HCT116 (cell line): ENCODE measurements around the gene LPAR2. TPM values are rescaled to one million over a fixed set of nuclear protein-coding genes. Genes with fewer than 3 reads are reported as not detected.

Experiments used
- ATAC-seq: fragments of 200-7000 bp; cut with Tn5 transposase; 2 replicates; pipeline ENCODE4 v1.9.1; 2020; ENCODE audit warnings: mild to moderate bottlenecking, moderate library complexity
- BruUV-seq: library from RNA; stranded (reverse); fragments of 400-500 nt; replicated peaks from 2 replicates; lab custom pipeline; 2021; lab: Mats Ljungman, UMichigan
- CTCF ChIA-PET: fragments of 300-600 bp; sonication (Branson Sonifier 250); formaldehyde crosslinking; loops from one replicate; lab custom pipeline; 2021; ENCODE audit warnings: antibody characterized with exemption; lab: Charles Lee
- POLR2A ChIA-PET: fragments of 300-600, 350-600 bp; sonication (Branson Sonifier 250); formaldehyde crosslinking; loops from one replicate; lab custom pipeline; 2021; ENCODE audit warnings: antibody characterized with exemption; lab: Charles Lee
- RAD21 ChIA-PET, 2 experiments: fragments of 300-600 bp; sonication (Branson Sonifier 250); formaldehyde crosslinking; loops; one replicate each; lab custom pipeline; 2023; ENCODE audit warnings: low total read pairs in 2 of 2; ENCODE audit not compliant: uncharacterized antibody in 2 of 2, unreplicated experiment in 2 of 2, low non-redundant PET in 1 of 2; lab: Charles Lee
- DNase-seq: peaks from one replicate; pipeline ENCODE4 v3.0.0-alpha.2; 2010; ENCODE audit warnings: low read depth, low spot score
- H2AFZ ChIP-seq: fragments of 200-600 bp; shearing (Covaris generic), sonication (generic); 2 replicates; pipeline ENCODE4 v1.6.1; 2017; ENCODE audit warnings: low read depth, mixed run types, mixed read lengths, antibody characterized with exemption, low read length; ENCODE audit not compliant: poor library complexity, severe bottlenecking
- H3K27ac ChIP-seq: 2 replicates; pipeline ENCODE4 v1.5.1; 2012; ENCODE audit warnings: low read depth, low read length
- H3K27me3 ChIP-seq: fragments of 200-600 bp; sonication (generic); 2 replicates; pipeline ENCODE4 v1.6.1; 2016; ENCODE audit warnings: mixed run types, low read length, mixed read lengths; ENCODE audit not compliant: insufficient read depth
- H3K36me3 ChIP-seq, 2 experiments: fragments of 200-500 bp in 1 of 2; fragments of 200-600 bp in 1 of 2; sonication (Bioruptor generic) in 1 of 2; sonication (generic) in 1 of 2; 2 replicates each; pipeline versions ENCODE4 v1.5.1 to v1.6.1; 2014 to 2016; ENCODE audit warnings: low read length in 2 of 2, inconsistent platforms in 1 of 2, mixed read lengths in 1 of 2, mixed run types in 1 of 2; ENCODE audit not compliant: insufficient read depth in 2 of 2, control insufficient read depth in 1 of 2
- H3K4me1 ChIP-seq, 2 experiments: fragments of 200-600 bp in 1 of 2; sonication (generic) in 1 of 2; 2 replicates each; pipeline versions ENCODE4 v1.5.1 to v1.6.1; 2012 to 2017; ENCODE audit warnings: low read length in 2 of 2, inconsistent platforms in 1 of 2, mild to moderate bottlenecking in 1 of 2, mixed read lengths in 1 of 2, mixed run types in 1 of 2, moderate library complexity in 1 of 2; ENCODE audit not compliant: insufficient read depth in 2 of 2, control insufficient read depth in 1 of 2
- H3K4me2 ChIP-seq: fragments of 200-600 bp; sonication (generic); 2 replicates; pipeline ENCODE4 v1.6.1; 2017; ENCODE audit warnings: mixed run types, low read length, mixed read lengths
- H3K4me3 ChIP-seq, 2 experiments: fragments of 200-600 bp in 1 of 2; sonication (generic) in 1 of 2; replicated peaks in 1 of 2; 2 replicates each; pipeline ENCODE4 v1.5.1; 2011 to 2016; ENCODE audit warnings: low read length in 2 of 2, control low read depth in 1 of 2, low read depth in 1 of 2, mild to moderate bottlenecking in 1 of 2, mixed read lengths in 1 of 2, mixed run types in 1 of 2
- H3K79me2 ChIP-seq: fragments of 200-600 bp; sonication (generic); 2 replicates; pipeline ENCODE4 v1.6.1; 2017; ENCODE audit warnings: mild to moderate bottlenecking, mixed run types, low read length, moderate library complexity, mixed read lengths; ENCODE audit not compliant: insufficient read depth
- H3K9ac ChIP-seq: fragments of 200-600 bp; sonication (generic); 2 replicates; pipeline ENCODE4 v1.6.1; 2016; ENCODE audit warnings: low read length, mixed read lengths
- H3K9me2 ChIP-seq: fragments of 200-600 bp; sonication (generic), shearing (Covaris generic); 2 replicates; pipeline ENCODE4 v1.6.1; 2017; ENCODE audit warnings: mixed run types, mild to moderate bottlenecking, moderate library complexity; ENCODE audit not compliant: insufficient read depth
- H3K9me3 ChIP-seq, 2 experiments: fragments of 200-500 bp in 1 of 2; fragments of 200-600 bp in 1 of 2; sonication (Bioruptor generic) in 1 of 2; sonication (generic) in 1 of 2; 2 replicates each; pipeline ENCODE4 v1.6.1; 2014 to 2017; ENCODE audit warnings: low read length in 2 of 2, mixed read lengths in 2 of 2, inconsistent platforms in 1 of 2, low read depth in 1 of 2, mild to moderate bottlenecking in 1 of 2, mixed run types in 1 of 2, moderate library complexity in 1 of 2; ENCODE audit not compliant: control insufficient read depth in 1 of 2, insufficient read depth in 1 of 2
- H4K20me1 ChIP-seq: fragments of 200-600 bp; sonication (generic), shearing (Covaris generic); 2 replicates; pipeline ENCODE4 v1.6.1; 2017; ENCODE audit warnings: mixed run types, mild to moderate bottlenecking, moderate library complexity; ENCODE audit not compliant: insufficient read depth
- ELF1 ChIP-seq: IDR thresholded peaks from 2 replicates; pipeline ENCODE4 v1.6.1; 2012; ENCODE audit warnings: low read depth, borderline replicate concordance
- EZH2 ChIP-seq: fragments of 200-600 bp; sonication (generic); IDR thresholded peaks from 2 replicates; pipeline ENCODE4 v1.6.1; 2017; ENCODE audit warnings: antibody characterized with exemption, mixed run types
- EZH2phosphoT487 ChIP-seq: fragments of 200-600 bp; IDR thresholded peaks from 2 replicates; pipeline ENCODE4 v1.6.1; 2018; ENCODE audit warnings: antibody characterized with exemption, borderline replicate concordance
- POLR2AphosphoS5 ChIP-seq: IDR thresholded peaks from 2 replicates; pipeline ENCODE4 v1.6.1; 2011; ENCODE audit warnings: mild to moderate bottlenecking, low read depth, low read length, moderate library complexity
- RAD21 ChIP-seq: IDR thresholded peaks from 2 replicates; pipeline ENCODE4 v1.6.1; 2012; ENCODE audit warnings: low read depth, mild to moderate bottlenecking
- SP1 ChIP-seq: IDR thresholded peaks from 2 replicates; pipeline ENCODE4 v1.6.1; 2012; ENCODE audit warnings: low read depth
- SRF ChIP-seq: IDR thresholded peaks from 2 replicates; pipeline ENCODE4 v1.6.1; 2012; ENCODE audit warnings: low read depth
- ZFX ChIP-seq: fragments of 450-650 bp; IDR thresholded peaks from 2 replicates; pipeline ENCODE4 v1.6.1; 2017
- ZNF274 ChIP-seq: fragments of 200-500 bp; sonication (Bioruptor generic); IDR thresholded peaks from 2 replicates; pipeline ENCODE4 v1.6.1; 2014; ENCODE audit warnings: mild to moderate bottlenecking, low read depth, low read length, inconsistent platforms
- intact Hi-C: fragments of 100-400 bp; cut with micrococcal nuclease; formaldehyde crosslinking; loops from 2 replicates; pipeline ENCODE4 v1.10.0; 2022
- total RNA-seq: library from RNA; stranded (reverse); gene quantifications from one replicate; pipeline ENCODE4 v1.2.1, GENCODE V29; 2021; ENCODE audit not compliant: unreplicated experiment
- TF ChIP-seq, protein P1 (sequence below): IDR thresholded peaks from 2 replicates; pipeline ENCODE4 v1.6.1; 2012

The LPAR2 gene
- total RNA-seq, 1 experiment from 2014 or later: 28.2 TPM

GRCh38 chr19:19674315-19674714 is 46.3 kb upstream of the LPAR2 start:
- H4K20me1 ChIP-seq: no peaks in the 10 kb centered on the region
- BruUV-seq: no TSS peak
- H3K4me3 ChIP-seq: no peak overlapping the region
- peaks cover 56% of the 10 kb centered on the region for H3K79me2 ChIP-seq
- no peak overlapping the region for H3K4me2 ChIP-seq
- no peak overlapping the region for H3K9ac ChIP-seq
- H3K4me1 ChIP-seq: peaks cover 5 to 9% of the 10 kb centered on the region in 2 experiments
- peaks cover 12 to 17% of the 10 kb centered on the region in 2 experiments for H3K9me3 ChIP-seq
- ChIA-PET POLR2A (no interaction called here), CTCF (no interaction called here), RAD21 (no interaction called here)
- intact Hi-C loops: no loop called here
- no peaks in the 10 kb centered on the region for H3K9me2 ChIP-seq
- H3K36me3 ChIP-seq: peaks cover 2 to 39% of the 10 kb centered on the region in 2 experiments
- H2AFZ ChIP-seq: no peak overlapping the region
- no peaks in the 10 kb centered on the region for H3K27me3 ChIP-seq
- DNase-seq (no peak), ATAC-seq (no peak)
- H3K27ac ChIP-seq: no peak overlapping the region
- TF ChIP-seq ZNF274: no peak
- no peak for TF ChIP-seq RAD21
- TF ChIP-seq EZH2: no peak
- no peak for TF ChIP-seq ELF1
- TF ChIP-seq POLR2AphosphoS5: no peak
- no peak for TF ChIP-seq SP1
- TF ChIP-seq EZH2phosphoT487: no peak
- no peak for TF ChIP-seq ZFX
- no peak for TF ChIP-seq SRF

- Histone ChIP-seq H3K4me3 (no peak overlapping the region), H3K27me3 (no peaks in the 10 kb centered on the region), H3K9me2 (no peaks in the 10 kb centered on the region), H3K9me3 (peaks cover 3 to 8% of the 10 kb centered on the region in 2 experiments; a peak in 2 of 4 replicates), H3K27ac (no peak overlapping the region), H4K20me1 (no peaks in the 10 kb centered on the region), H3K79me2 (peaks cover 60% of the 10 kb centered on the region), H3K4me2 (no peak overlapping the region), H3K36me3 (peaks cover 0 to 27% of the 10 kb centered on the region in 2 experiments; a peak in 1 of 4 replicates), H3K9ac (no peak overlapping the region), H3K4me1 (peaks cover 10 to 14% of the 10 kb centered on the region in 2 experiments), H2AFZ (no peak overlapping the region)
- no peak for DNase-seq
- RAD21 ChIA-PET: no interaction called here
- intact Hi-C loops: no loop called here
- BruUV-seq: no TSS peak
- no peak for ATAC-seq
- CTCF ChIA-PET: no interaction called here
- POLR2A ChIA-PET: no interaction called here
- no peak for TF ChIP-seq ELF1
- TF ChIP-seq ZNF274: no peak
- TF ChIP-seq, protein P1, sequence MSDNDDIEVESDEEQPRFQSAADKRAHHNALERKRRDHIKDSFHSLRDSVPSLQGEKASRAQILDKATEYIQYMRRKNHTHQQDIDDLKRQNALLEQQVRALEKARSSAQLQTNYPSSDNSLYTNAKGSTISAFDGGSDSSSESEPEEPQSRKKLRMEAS: no peak
Measured at GRCh38 chr19:19672816-19673215, 44.8 kb upstream of the LPAR2 start.
